HG02759 (cell line): ENCODE results near the gene VPS33A.

Source experiments
- ATAC-seq: cut with Tn5 transposase; IDR thresholded peaks from one replicate; pipeline ENCODE4 v1.9.1; 2021; ENCODE audit warnings: mild to moderate bottlenecking, moderate library complexity; ENCODE audit not compliant: unreplicated experiment

Gene VPS33A

GRCh38 chr12:122184517-122184916, 81.8 kb downstream of the VPS33A start:
- ATAC-seq, result no peak

GRCh38 chr12:122183588-122183940, 82.7 kb downstream of the VPS33A start:
- no peak for ATAC-seq

- no peak for ATAC-seq
Measured at GRCh38 chr12:122182887-122183587, 83.3 kb downstream of the VPS33A start, which contains the start of gene LRRC43. Gene LRRC43 (plus strand): TSS chr12:122183123. CDS start chr12:122183145, 22 bp downstream.
